Peyer's patch (tissue), 4 donors: ENCODE measurements around the gene SALL4.

Experiments
- CTCF ChIP-seq, 6 experiments: fragments of 450-650 bp in 4 of 6; fragments of 200-600 bp in 2 of 6; sonication (generic) in 1 of 6; IDR thresholded peaks; one replicate each; pipeline ENCODE4 v1.5.1; 2017 to 2019; ENCODE audit warnings: antibody characterized with exemption in 6 of 6, mild to moderate bottlenecking in 3 of 6, moderate library complexity in 1 of 6
- POLR2A ChIP-seq, 2 donors: fragments of 450-650 bp; IDR thresholded peaks; one replicate each; pipeline ENCODE4 v1.5.1; 2017; ENCODE audit warnings: antibody characterized with exemption in 2 of 2, mild to moderate bottlenecking in 2 of 2, moderate library complexity in 2 of 2

GRCh38 chr20:51803148-51803854 lies 980 bp upstream of the SALL4 start:
- TF ChIP-seq POLR2A (IDR thresholded peaks at IDR 0.05) (no peak), CTCF (IDR thresholded peaks at IDR 0.05) (no peak)
